Psoas muscle (tissue), 8 donors: ENCODE measurements around the gene GOSR1. TPM values are rescaled to one million over a fixed set of nuclear protein-coding genes. Genes with fewer than 3 reads are reported as not detected.
"Not testable (repeated sequence)": the region's sequence is repeated elsewhere in the genome, so short reads cannot be mapped to it uniquely, and the experiment has no call there.

Source experiments
- ATAC-seq, 4 donors: fragments of 200-7000 bp; cut with Tn5 transposase; one replicate each; pipeline ENCODE4 v1.9.1; 2020; ENCODE audit warnings: moderate library complexity in 3 of 4, mild to moderate bottlenecking in 2 of 4
- DNase-seq, 2 donors: peaks; one replicate each; pipeline ENCODE4 v3.0.0-alpha.2; 2020
- H3K27ac ChIP-seq: fragments of 200-600 bp; one replicate; pipeline ENCODE4 v1.8.0; 2022
- H3K27me3 ChIP-seq, 3 donors: fragments of 200-600 bp in 1 of 3; one replicate each; pipeline versions ENCODE4 v1.6.1 to v1.8.0; 2013 to 2022; ENCODE audit warnings: low read length in 2 of 3, mild to moderate bottlenecking in 2 of 3, moderate library complexity in 1 of 3; ENCODE audit not compliant: insufficient read depth in 3 of 3
- H3K36me3 ChIP-seq, 2 donors: fragments of 200-600 bp in 1 of 2; one replicate each; pipeline versions ENCODE4 v1.6.1 to v1.8.0; 2013 to 2022; ENCODE audit warnings: low read depth in 1 of 2, mild to moderate bottlenecking in 1 of 2, moderate library complexity in 1 of 2; ENCODE audit not compliant: insufficient read depth in 1 of 2
- H3K4me1 ChIP-seq: fragments of 200-600 bp; one replicate; pipeline ENCODE4 v1.8.0; 2022
- H3K4me3 ChIP-seq: fragments of 200-600 bp; one replicate; pipeline ENCODE4 v1.8.0; 2022; ENCODE audit warnings: mild to moderate bottlenecking
- H3K9me3 ChIP-seq: fragments of 200-600 bp; one replicate; pipeline ENCODE4 v1.8.0; 2022
- CTCF ChIP-seq: fragments of 200-600 bp; IDR thresholded peaks from one replicate; pipeline ENCODE4 v1.8.0; 2022; ENCODE audit warnings: antibody characterized with exemption
- whole genome bisulfite sequencing, 3 donors: extraction: QIAGEN DNeasy Blood & Tissue Kit; methylation state at CpG; one replicate each; pipeline versions ENCODE4 v1.1.6 to v1.1.7; 2013; 5-methylcytosine and 5-hydroxymethylcytosine counted together
- intact Hi-C, 2 donors: fragments of 100-400 bp; cut with DNase I; formaldehyde crosslinking; loops; one replicate each; pipeline versions ENCODE4 v1.11.0 to v1.14.2; 2022
- polyA plus RNA-seq, 3 donors: library from polyadenylated mRNA; stranded (reverse); fragments of 200-250 nt; gene quantifications; one replicate each; pipeline ENCODE4 v1.2.3, GENCODE V29; 2013
- total RNA-seq, 4 donors: library from RNA; stranded (reverse); fragmentation: NEBNext Ultra II Directional in 2 of 4; extraction: Animal tissue kit (Norgen Biotek cat#: 25700) in 2 of 4; gene quantifications; one replicate each; pipeline versions ENCODE4 v1.2.1 to v1.2.4, GENCODE V29; 2021 to 2023
- donor health status: healthy with polysubstance abuse.
- donor health status: DM: no; HTN: no; CAD: no; lungs with moderate emphysema.
- donor health status: Bipolar disorder and iron deficiency.
- donor health status: healthy.
- donor health status: DM: yes; HTN: yes; CAD: no.
- donor health status: DM: no; HTN: no; CAD: no.
- donor health status: DM: no; HTN: no; CAD: no.
- donor health status: DM: yes; HTN: yes; CAD: no.

Gene GOSR1
- total and polyA plus RNA-seq, 7 donors = 10.0 to 38.2 (median 26.8) TPM

- no peaks in the 10 kb centered on the region for H3K9me3 ChIP-seq
- 41 to 45% (median 42%) methylated on average over 17 of the region's 17 CpGs for WGBS, 3 donors
- TF ChIP-seq CTCF = no peak
- no peaks in the 10 kb centered on the region for H3K36me3 ChIP-seq
- no peaks in the 10 kb centered on the region for H3K4me1 ChIP-seq
- no peak for DNase-seq
- H3K27me3 ChIP-seq = no peaks in the 10 kb centered on the region
- intact Hi-C loops = no loop called here
- H3K27ac ChIP-seq = no peak overlapping the region
- H3K4me3 ChIP-seq = no peak overlapping the region
- ATAC-seq = no peak
These were observed 90.3 kb downstream of the GOSR1 start for GRCh38 chr17:30567231-30568116.

- Histone ChIP-seq H3K27ac (no peak overlapping the region), H3K36me3 (no peaks in the 10 kb centered on the region), H3K27me3 (no peaks in the 10 kb centered on the region), H3K4me3 (no peak overlapping the region), H3K9me3 (no peaks in the 10 kb centered on the region), H3K4me1 (no peaks in the 10 kb centered on the region)
- DNase-seq (no peak), ATAC-seq (no peak)
- intact Hi-C loops = no loop called here
- WGBS, 3 donors = 30 to 50% (median 50%) methylated on average over 8 of the region's 8 CpGs
- no peak for TF ChIP-seq CTCF
These were observed 90.9 kb downstream of the GOSR1 start for GRCh38 chr17:30568117-30568430.

- H3K27me3 ChIP-seq, H3K27ac ChIP-seq, H3K9me3 ChIP-seq, intact Hi-C loops, H3K4me1 ChIP-seq, ATAC-seq, H3K4me3 ChIP-seq, H3K36me3 ChIP-seq: not testable (repeated sequence)
- DNase-seq = peak in 1 of 2 donors; percentile 24
- WGBS, 3 donors = 78 to 89% (median 83%) methylated on average over 12 of the region's 12 CpGs
These were observed 92.4 kb downstream of the GOSR1 start for GRCh38 chr17:30569531-30570175.

- no peak for ATAC-seq
- Histone ChIP-seq H3K4me1 (no peaks in the 10 kb centered on the region), H3K27me3 (no peaks in the 10 kb centered on the region), H3K9me3 (no peaks in the 10 kb centered on the region), H3K27ac (no peak overlapping the region), H3K4me3 (no peak overlapping the region), H3K36me3 (no peaks in the 10 kb centered on the region)
- peak in 1 of 2 donors; percentile 1 for DNase-seq
- intact Hi-C loops = no loop called here
- no peak for TF ChIP-seq CTCF
- 14 to 21% (median 17%) methylated on average over 2 of the region's 2 CpGs for WGBS, 3 donors
These were observed 93.0 kb downstream of the GOSR1 start for GRCh38 chr17:30570191-30570590.

GRCh38 chr17:30570596-30571265 is 93.5 kb downstream of the GOSR1 start:
- no peak overlapping the region for H3K27ac ChIP-seq
- H3K27me3 ChIP-seq = no peaks in the 10 kb centered on the region
- 55 to 76% (median 63%) methylated on average over 6 to 9 of the region's 9 CpGs for WGBS, 3 donors
- TF ChIP-seq CTCF = no peak
- no peak overlapping the region for H3K4me3 ChIP-seq
- no peaks in the 10 kb centered on the region for H3K36me3 ChIP-seq
- intact Hi-C loops = no loop called here
- no peak for ATAC-seq
- DNase-seq = peak in 1 of 2 donors; percentile 40
- no peaks in the 10 kb centered on the region for H3K9me3 ChIP-seq
- no peaks in the 10 kb centered on the region for H3K4me1 ChIP-seq

- H3K4me3 ChIP-seq, DNase-seq, ATAC-seq, H3K4me1 ChIP-seq, H3K27me3 ChIP-seq, intact Hi-C loops, H3K27ac ChIP-seq, H3K36me3 ChIP-seq, H3K9me3 ChIP-seq: not testable (repeated sequence)
- 85 to 92% (median 89%) methylated on average over 14 of the region's 14 CpGs for WGBS, 3 donors
These were observed 94.2 kb downstream of the GOSR1 start for GRCh38 chr17:30571404-30571803.
